HEK293 (cell line): Measurements from ENCODE around the gene SIM2.

Experiments used
- ZBTB21 ChIP-seq: fragments of 450-650 bp; formaldehyde crosslinking; IDR thresholded peaks from 2 replicates; pipeline ENCODE4 v1.5.1; 2017; ENCODE audit warnings: missing biosample characterization, missing genetic modification characterization
- ZNF174 ChIP-seq: fragments of 450-650 bp; formaldehyde crosslinking; IDR thresholded peaks from 2 replicates; pipeline ENCODE4 v1.5.0; 2017; ENCODE audit warnings: missing biosample characterization, mild to moderate bottlenecking, missing genetic modification characterization
- ZNF184 ChIP-seq: fragments of 450-650 bp; IDR thresholded peaks from 2 replicates; pipeline ENCODE4 v1.5.1; 2018; ENCODE audit warnings: missing biosample characterization, mild to moderate bottlenecking, missing genetic modification characterization
- ZNF529 ChIP-seq: fragments of 450-650 bp; formaldehyde crosslinking; IDR thresholded peaks from 2 replicates; pipeline ENCODE4 v1.5.1; 2017; ENCODE audit warnings: missing genetic modification characterization, missing biosample characterization; ENCODE audit not compliant: insufficient replicate concordance
- ZNF621 ChIP-seq: fragments of 450-650 bp; formaldehyde crosslinking; IDR thresholded peaks from 2 replicates; pipeline ENCODE4 v1.5.1; 2017; ENCODE audit warnings: missing biosample characterization, missing genetic modification characterization
- ZSCAN30 ChIP-seq: fragments of 450-650 bp; IDR thresholded peaks from 2 replicates; pipeline ENCODE4 v1.5.1; 2018; ENCODE audit warnings: missing biosample characterization, mild to moderate bottlenecking, missing genetic modification characterization, moderate library complexity
- TF ChIP-seq, protein P1 (sequence below): fragments of 450-650 bp; formaldehyde crosslinking; IDR thresholded peaks from 2 replicates; pipeline ENCODE4 v1.5.1; 2016; ENCODE audit warnings: missing biosample characterization, missing genetic modification characterization
- TF ChIP-seq, protein P2 (sequence below): fragments of 450-650 bp; formaldehyde crosslinking; IDR thresholded peaks from 2 replicates; pipeline ENCODE4 v1.5.1; 2016; ENCODE audit warnings: missing biosample characterization, missing genetic modification characterization
- TF ChIP-seq, protein P3 (sequence below): fragments of 450-650 bp; formaldehyde crosslinking; IDR thresholded peaks from 2 replicates; pipeline ENCODE4 v1.5.1; 2016; ENCODE audit warnings: missing biosample characterization, missing genetic modification characterization, low read depth

DNA sequence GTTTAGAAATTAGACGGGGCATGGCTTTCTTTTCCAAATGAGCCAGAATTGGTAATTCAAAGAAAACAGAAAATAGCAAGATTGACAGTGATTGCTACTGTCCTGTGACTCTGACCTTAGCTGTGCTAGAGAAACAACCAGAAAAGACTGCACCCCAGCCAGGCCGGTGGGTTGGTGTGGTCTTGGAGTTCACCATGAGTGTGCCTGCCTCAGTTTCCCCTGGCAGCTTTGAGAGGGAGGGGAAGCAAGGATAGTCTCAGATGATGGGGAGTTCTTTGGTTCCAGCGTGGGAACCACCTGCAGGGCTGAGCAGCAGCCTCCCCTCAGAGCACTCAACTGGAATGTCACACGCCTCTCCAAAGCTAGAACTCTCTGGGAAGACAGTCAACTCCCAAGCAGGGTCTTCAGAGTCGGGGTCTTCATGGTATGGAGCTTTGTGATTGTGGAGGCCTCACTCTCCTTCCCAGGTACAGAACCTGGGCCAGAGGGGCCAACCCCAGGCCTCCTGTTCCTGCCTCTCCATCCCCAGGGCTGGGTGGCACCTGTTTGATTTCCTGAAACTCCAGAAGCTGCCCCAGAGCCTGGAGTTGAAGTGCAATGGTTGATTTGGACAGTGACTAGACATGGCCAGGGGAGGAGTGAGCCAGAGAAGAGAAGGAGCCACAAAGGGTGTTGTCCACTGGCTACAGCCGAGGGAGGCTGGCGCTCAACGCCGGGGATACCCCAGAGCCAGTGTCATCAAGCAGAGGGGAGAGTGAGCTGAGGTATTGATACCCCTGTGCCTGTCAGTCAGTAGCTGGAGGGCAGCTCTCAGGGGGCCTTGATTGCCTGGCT lies 35.7 kb downstream of the SIM2 start:
- TF ChIP-seq, protein P1, sequence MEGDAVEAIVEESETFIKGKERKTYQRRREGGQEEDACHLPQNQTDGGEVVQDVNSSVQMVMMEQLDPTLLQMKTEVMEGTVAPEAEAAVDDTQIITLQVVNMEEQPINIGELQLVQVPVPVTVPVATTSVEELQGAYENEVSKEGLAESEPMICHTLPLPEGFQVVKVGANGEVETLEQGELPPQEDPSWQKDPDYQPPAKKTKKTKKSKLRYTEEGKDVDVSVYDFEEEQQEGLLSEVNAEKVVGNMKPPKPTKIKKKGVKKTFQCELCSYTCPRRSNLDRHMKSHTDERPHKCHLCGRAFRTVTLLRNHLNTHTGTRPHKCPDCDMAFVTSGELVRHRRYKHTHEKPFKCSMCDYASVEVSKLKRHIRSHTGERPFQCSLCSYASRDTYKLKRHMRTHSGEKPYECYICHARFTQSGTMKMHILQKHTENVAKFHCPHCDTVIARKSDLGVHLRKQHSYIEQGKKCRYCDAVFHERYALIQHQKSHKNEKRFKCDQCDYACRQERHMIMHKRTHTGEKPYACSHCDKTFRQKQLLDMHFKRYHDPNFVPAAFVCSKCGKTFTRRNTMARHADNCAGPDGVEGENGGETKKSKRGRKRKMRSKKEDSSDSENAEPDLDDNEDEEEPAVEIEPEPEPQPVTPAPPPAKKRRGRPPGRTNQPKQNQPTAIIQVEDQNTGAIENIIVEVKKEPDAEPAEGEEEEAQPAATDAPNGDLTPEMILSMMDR, result no peak
- TF ChIP-seq ZNF174 (tag by site-specific recombination) (no peak), ZNF529 (tag by site-specific recombination) (no peak), ZBTB21 (tag by site-specific recombination) (no peak), ZNF621 (no peak), ZNF184 (tag by site-specific recombination) (no peak), ZSCAN30 (tag by site-specific recombination) (no peak)
- TF ChIP-seq, protein P2, sequence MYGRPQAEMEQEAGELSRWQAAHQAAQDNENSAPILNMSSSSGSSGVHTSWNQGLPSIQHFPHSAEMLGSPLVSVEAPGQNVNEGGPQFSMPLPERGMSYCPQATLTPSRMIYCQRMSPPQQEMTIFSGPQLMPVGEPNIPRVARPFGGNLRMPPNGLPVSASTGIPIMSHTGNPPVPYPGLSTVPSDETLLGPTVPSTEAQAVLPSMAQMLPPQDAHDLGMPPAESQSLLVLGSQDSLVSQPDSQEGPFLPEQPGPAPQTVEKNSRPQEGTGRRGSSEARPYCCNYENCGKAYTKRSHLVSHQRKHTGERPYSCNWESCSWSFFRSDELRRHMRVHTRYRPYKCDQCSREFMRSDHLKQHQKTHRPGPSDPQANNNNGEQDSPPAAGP (tag by site-specific recombination), result no peak
- TF ChIP-seq, protein P3, sequence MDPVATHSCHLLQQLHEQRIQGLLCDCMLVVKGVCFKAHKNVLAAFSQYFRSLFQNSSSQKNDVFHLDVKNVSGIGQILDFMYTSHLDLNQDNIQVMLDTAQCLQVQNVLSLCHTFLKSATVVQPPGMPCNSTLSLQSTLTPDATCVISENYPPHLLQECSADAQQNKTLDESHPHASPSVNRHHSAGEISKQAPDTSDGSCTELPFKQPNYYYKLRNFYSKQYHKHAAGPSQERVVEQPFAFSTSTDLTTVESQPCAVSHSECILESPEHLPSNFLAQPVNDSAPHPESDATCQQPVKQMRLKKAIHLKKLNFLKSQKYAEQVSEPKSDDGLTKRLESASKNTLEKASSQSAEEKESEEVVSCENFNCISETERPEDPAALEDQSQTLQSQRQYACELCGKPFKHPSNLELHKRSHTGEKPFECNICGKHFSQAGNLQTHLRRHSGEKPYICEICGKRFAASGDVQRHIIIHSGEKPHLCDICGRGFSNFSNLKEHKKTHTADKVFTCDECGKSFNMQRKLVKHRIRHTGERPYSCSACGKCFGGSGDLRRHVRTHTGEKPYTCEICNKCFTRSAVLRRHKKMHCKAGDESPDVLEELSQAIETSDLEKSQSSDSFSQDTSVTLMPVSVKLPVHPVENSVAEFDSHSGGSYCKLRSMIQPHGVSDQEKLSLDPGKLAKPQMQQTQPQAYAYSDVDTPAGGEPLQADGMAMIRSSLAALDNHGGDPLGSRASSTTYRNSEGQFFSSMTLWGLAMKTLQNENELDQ (tag by site-specific recombination), result no peak
